Measurements from ENCODE around the gene HPRT1. TPM values are rescaled to one million over a fixed set of nuclear protein-coding genes. Genes with fewer than 3 reads are reported as not detected.

The HPRT1 gene
- total RNA-seq, 1 donor from 2014 or later, result 27.7 TPM

DNA sequence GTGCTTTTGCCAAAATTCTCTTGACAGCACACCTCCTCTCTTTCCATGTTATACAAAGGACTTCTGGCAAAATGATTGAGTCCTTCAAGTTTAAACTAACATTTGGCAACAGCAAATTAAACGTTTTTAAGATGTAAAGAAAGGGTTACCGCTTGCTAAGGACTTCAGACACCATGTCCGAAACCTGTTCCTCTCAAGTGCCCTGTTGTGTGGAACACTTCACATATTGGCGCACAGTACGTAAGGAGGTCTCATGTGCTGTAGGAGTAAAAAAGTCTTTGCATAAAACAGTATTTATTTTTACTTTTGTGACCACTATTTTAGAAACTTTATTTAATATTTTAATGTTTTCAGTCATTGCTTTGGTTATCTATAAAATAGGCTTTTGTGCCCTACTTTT lies 33.7 kb upstream of the HPRT1 start:
- DNase-seq (no peak), ATAC-seq (ENCODE audit: low read depth) (no peak)
- TF ChIP-seq, protein P1, sequence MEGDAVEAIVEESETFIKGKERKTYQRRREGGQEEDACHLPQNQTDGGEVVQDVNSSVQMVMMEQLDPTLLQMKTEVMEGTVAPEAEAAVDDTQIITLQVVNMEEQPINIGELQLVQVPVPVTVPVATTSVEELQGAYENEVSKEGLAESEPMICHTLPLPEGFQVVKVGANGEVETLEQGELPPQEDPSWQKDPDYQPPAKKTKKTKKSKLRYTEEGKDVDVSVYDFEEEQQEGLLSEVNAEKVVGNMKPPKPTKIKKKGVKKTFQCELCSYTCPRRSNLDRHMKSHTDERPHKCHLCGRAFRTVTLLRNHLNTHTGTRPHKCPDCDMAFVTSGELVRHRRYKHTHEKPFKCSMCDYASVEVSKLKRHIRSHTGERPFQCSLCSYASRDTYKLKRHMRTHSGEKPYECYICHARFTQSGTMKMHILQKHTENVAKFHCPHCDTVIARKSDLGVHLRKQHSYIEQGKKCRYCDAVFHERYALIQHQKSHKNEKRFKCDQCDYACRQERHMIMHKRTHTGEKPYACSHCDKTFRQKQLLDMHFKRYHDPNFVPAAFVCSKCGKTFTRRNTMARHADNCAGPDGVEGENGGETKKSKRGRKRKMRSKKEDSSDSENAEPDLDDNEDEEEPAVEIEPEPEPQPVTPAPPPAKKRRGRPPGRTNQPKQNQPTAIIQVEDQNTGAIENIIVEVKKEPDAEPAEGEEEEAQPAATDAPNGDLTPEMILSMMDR (IDR thresholded peaks at IDR 0.05), result no peak
- H3K36me3 Mint-ChIP-seq (ENCODE audit: low read depth), result peaks cover 41% of the 10 kb centered on the region
- no peaks in the 10 kb centered on the region for H3K9me3 Mint-ChIP-seq
- intact Hi-C loops (cut with micrococcal nuclease), result no loop called here
- ChIA-PET POLR2A (no interaction called here), CTCF (no interaction called here)
- H3K4me3 Mint-ChIP-seq, result no peak overlapping the region
- no peak overlapping the region for H3K27ac Mint-ChIP-seq
- no peaks in the 10 kb centered on the region for H3K27me3 Mint-ChIP-seq
- no peaks in the 10 kb centered on the region for H3K4me1 Mint-ChIP-seq

DNA sequence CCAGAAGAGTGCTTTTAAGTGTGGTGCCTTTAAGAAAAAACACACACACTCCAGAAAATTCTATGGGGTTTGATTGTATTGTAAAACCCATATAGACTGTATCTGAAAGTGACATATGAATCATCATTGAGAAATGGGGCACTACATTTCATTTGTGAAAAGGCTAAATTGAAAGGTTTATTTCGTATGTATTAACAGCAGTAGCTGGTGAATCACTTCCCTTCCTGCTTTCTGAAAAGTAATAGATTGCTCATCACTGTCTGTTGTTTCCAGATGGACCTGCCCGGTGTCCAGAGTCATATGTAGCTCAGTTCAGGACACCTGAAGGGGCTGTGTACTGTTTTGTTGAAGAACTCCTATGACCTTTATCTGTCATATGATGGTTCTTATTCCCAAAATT lies 28.1 kb upstream of the HPRT1 start:
- ChIA-PET POLR2A (no interaction called here), CTCF (no interaction called here)
- Mint-ChIP-seq H3K36me3 (ENCODE audit: low read depth) (peaks cover 35% of the 10 kb centered on the region), H3K27ac (no peak overlapping the region), H3K4me1 (no peaks in the 10 kb centered on the region), H3K27me3 (no peaks in the 10 kb centered on the region), H3K9me3 (no peaks in the 10 kb centered on the region), H3K4me3 (no peak overlapping the region)
- intact Hi-C loops (cut with micrococcal nuclease), result no loop called here
- DNase-seq (no peak), ATAC-seq (ENCODE audit: low read depth) (no peak)
- TF ChIP-seq, protein P1 (IDR thresholded peaks at IDR 0.05), result no peak

DNA sequence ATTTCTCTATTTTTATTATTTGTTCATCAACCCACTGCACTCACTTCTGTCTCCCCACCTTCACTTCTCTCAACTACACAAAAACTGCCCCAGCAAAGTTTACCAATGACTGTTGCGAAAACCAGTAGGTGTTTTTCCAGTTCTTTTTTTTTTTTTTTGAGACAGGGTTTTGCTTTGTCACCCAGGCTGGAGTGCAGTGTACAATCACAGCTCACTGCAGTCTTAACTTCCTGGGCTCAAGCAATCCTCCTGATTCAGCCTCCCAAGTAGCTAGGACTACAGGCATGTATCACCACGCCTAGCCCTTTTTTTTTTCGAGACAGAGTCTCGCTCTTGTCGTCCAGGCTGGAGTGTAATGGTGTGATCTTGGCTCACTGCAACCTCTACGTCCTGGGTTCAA lies 24.1 kb upstream of the HPRT1 start:
- ATAC-seq (ENCODE audit: low read depth), result no peak
- ChIA-PET POLR2A (no interaction called here), CTCF (no interaction called here)
- peaks cover 17% of the 10 kb centered on the region for H3K36me3 Mint-ChIP-seq (ENCODE audit: low read depth)
- no peaks in the 10 kb centered on the region for H3K27me3 Mint-ChIP-seq
- H3K9me3 Mint-ChIP-seq, result no peaks in the 10 kb centered on the region
- no peaks in the 10 kb centered on the region for H3K4me1 Mint-ChIP-seq
- no peak overlapping the region for H3K27ac Mint-ChIP-seq
- TF ChIP-seq, protein P1 (IDR thresholded peaks at IDR 0.05), result no peak
- intact Hi-C loops (cut with micrococcal nuclease), result no loop called here
- DNase-seq, result no peak
- H3K4me3 Mint-ChIP-seq, result no peak overlapping the region

DNA sequence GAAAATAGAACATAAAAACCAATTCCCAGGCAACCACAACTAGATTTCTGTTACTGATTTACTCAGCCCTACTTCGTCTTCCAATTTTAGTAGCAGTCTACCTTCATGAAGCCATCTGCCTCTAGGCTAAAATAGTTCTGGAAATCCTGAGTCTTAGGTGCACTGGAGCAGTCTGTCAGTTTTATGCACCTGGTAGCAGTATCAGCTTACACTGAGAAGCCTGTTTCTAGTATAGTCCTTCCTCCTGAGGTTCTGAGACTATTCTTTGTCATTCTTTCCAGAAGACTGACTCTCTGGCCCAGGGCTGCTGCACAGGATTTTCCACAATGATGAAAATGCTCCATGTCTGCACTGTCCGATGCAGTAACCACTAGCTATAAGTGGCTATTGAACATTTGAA lies 16.9 kb upstream of the HPRT1 start:
- Mint-ChIP-seq H3K27me3 (no peaks in the 10 kb centered on the region), H3K27ac (no peak overlapping the region), H3K9me3 (no peaks in the 10 kb centered on the region), H3K4me3 (no peak overlapping the region), H3K36me3 (ENCODE audit: low read depth) (peaks cover 4% of the 10 kb centered on the region), H3K4me1 (peaks cover 5% of the 10 kb centered on the region)
- ChIA-PET POLR2A (no interaction called here), CTCF (no interaction called here)
- TF ChIP-seq, protein P1 (IDR thresholded peaks at IDR 0.05), result no peak
- ATAC-seq (ENCODE audit: low read depth), result no peak
- no peak for DNase-seq
- intact Hi-C loops (cut with micrococcal nuclease), result no loop called here

DNA sequence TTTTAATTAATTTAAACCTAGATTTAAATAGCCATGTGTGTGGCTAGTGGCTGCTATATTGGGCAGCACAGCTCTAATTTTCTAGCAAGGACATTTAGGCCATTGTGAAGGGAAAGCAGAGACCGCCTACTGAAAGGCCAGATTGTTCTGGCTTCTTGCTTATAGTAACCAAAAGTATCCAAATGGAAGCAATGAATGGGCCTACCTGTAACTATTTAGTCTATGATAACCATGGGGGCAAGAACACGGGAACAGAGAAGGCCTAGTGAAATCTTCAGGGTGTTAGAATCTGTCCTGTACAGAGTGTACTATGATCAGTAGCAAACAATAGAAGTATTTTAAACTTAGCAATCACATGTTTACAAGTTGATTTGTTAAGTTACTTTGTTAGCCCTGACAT lies 16.5 kb upstream of the HPRT1 start:
- no peak overlapping the region for H3K4me3 Mint-ChIP-seq
- H3K27me3 Mint-ChIP-seq, result no peaks in the 10 kb centered on the region
- ATAC-seq (ENCODE audit: low read depth) (no peak), DNase-seq (no peak)
- POLR2A ChIA-PET, result no interaction called here
- intact Hi-C loops (cut with micrococcal nuclease), result no loop called here
- H3K36me3 Mint-ChIP-seq (ENCODE audit: low read depth), result peaks cover 3% of the 10 kb centered on the region
- no peaks in the 10 kb centered on the region for H3K9me3 Mint-ChIP-seq
- CTCF ChIA-PET, result no interaction called here
- peaks cover 5% of the 10 kb centered on the region for H3K4me1 Mint-ChIP-seq
- TF ChIP-seq, protein P1 (IDR thresholded peaks at IDR 0.05), result no peak
- H3K27ac Mint-ChIP-seq, result no peak overlapping the region
